ENCODE measurements around the gene INPP5A.

DNA sequence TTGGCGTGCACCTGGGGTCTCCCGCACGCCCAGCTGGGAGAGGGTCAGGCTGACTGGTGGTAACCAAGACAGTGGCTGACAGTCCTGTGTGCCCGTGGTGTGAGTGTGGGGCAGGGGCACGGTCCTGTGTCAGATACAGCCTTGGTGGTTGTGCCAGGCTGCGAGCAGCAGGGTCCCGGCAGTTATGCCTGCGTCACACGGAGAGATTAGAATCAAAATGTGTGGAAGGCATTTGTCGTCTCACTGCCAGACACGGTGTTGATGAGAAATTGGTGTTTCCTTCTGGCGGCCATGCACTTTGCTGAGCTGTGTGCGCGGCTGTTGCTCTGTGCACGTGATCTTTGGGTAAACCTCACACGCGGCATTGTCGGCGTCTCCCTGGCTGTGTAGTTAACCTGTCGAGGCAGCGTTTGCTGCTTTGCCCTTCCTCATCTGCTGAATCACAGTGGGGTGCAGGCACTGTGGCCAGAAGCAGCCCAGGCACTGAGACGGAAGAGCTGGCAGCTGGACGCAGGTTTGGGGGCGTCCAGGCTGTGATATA, 160.7 kb downstream of the INPP5A start:
- TF ChIP-seq ZBTB7A (IDR thresholded peaks at IDR 0.05; ENCODE audit: low read depth) = no peak
- TF ChIP-seq, protein P1, sequence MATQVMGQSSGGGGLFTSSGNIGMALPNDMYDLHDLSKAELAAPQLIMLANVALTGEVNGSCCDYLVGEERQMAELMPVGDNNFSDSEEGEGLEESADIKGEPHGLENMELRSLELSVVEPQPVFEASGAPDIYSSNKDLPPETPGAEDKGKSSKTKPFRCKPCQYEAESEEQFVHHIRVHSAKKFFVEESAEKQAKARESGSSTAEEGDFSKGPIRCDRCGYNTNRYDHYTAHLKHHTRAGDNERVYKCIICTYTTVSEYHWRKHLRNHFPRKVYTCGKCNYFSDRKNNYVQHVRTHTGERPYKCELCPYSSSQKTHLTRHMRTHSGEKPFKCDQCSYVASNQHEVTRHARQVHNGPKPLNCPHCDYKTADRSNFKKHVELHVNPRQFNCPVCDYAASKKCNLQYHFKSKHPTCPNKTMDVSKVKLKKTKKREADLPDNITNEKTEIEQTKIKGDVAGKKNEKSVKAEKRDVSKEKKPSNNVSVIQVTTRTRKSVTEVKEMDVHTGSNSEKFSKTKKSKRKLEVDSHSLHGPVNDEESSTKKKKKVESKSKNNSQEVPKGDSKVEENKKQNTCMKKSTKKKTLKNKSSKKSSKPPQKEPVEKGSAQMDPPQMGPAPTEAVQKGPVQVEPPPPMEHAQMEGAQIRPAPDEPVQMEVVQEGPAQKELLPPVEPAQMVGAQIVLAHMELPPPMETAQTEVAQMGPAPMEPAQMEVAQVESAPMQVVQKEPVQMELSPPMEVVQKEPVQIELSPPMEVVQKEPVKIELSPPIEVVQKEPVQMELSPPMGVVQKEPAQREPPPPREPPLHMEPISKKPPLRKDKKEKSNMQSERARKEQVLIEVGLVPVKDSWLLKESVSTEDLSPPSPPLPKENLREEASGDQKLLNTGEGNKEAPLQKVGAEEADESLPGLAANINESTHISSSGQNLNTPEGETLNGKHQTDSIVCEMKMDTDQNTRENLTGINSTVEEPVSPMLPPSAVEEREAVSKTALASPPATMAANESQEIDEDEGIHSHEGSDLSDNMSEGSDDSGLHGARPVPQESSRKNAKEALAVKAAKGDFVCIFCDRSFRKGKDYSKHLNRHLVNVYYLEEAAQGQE (IDR thresholded peaks at IDR 0.05; ENCODE audit: low read depth) = no peak
- TF ChIP-seq EP300 (IDR thresholded peaks at IDR 0.05; ENCODE audit: borderline replicate concordance) = no peak
- no peak for TF ChIP-seq CREB1 (IDR thresholded peaks at IDR 0.05; ENCODE audit: low read depth)
- TF ChIP-seq YY1 (IDR thresholded peaks at IDR 0.05; ENCODE audit: low read depth) = no peak
- TF ChIP-seq TAF1 (IDR thresholded peaks at IDR 0.05; ENCODE audit: low read depth) = no peak
- no peak for TF ChIP-seq CEBPB (IDR thresholded peaks at IDR 0.05)
- TF ChIP-seq, protein P2, sequence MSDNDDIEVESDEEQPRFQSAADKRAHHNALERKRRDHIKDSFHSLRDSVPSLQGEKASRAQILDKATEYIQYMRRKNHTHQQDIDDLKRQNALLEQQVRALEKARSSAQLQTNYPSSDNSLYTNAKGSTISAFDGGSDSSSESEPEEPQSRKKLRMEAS (IDR thresholded peaks at IDR 0.05) = no peak
- TF ChIP-seq RAD21 (IDR thresholded peaks at IDR 0.05; ENCODE audit: low read depth) = no peak
- TF ChIP-seq, protein P3, sequence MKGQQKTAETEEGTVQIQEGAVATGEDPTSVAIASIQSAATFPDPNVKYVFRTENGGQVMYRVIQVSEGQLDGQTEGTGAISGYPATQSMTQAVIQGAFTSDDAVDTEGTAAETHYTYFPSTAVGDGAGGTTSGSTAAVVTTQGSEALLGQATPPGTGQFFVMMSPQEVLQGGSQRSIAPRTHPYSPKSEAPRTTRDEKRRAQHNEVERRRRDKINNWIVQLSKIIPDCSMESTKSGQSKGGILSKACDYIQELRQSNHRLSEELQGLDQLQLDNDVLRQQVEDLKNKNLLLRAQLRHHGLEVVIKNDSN (IDR thresholded peaks at IDR 0.05) = no peak
- no peak for TF ChIP-seq EGR1 (IDR thresholded peaks at IDR 0.05)
- no peak for TF ChIP-seq TCF12 (IDR thresholded peaks at IDR 0.05; ENCODE audit: low read depth)
- no peak for TF ChIP-seq NFIC (IDR thresholded peaks at IDR 0.05)
